ENCODE results near the gene KMO.
A peak's percentile ranks its signal among the peaks of the same experiment; 100 is the strongest.

Gene KMO

DNA sequence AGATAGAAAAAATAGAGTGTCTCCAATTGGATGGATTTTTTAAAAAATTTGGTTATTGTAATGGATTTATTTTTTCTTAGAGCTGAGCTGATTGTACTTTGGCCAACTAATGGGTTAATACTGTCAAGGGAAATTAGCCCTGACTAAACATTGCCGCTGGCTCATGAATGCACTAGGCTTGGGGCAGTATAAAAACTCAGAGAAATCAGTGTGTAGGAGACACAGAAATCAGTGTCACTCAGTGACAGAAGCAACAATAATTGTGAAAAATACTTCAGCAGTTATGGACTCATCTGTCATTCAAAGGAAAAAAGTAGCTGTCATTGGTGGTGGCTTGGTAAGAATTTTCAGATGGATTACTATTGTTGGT is at the start of gene KMO:
KMO (plus strand) TSS at position 217 of the 370 bp plus-strand sequence; CDS start at position 284, 67 bp downstream.
- peak; percentile 2 for DNase-seq

GRCh38 chr1:241482761-241483250 is 49.4 kb upstream of the KMO start:
- no peak for DNase-seq

GRCh38 chr1:241485145-241485544 is 47.0 kb upstream of the KMO start:
- no peak for DNase-seq

DNA sequence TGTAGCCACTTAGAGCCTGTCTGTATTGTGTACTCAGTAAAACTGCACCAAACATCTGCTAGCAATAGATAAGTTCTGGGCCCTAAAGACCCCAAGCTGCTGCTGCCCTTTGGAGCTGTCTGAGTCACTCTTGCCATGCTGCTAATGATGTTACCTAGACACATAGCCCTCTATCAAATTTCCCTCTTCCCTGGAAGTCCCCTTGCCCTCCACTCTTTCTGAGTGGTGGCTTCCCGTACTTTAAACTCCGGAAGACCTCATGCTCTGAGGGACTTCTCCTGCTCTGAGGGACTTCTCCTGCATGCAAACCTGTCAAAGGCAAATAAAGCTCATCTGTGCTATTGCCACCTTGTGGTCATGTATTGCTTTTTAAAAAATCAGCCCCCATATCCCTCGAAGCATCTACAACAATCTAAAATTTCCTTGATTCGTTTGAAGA is 46.6 kb upstream of the KMO start:
- DNase-seq = peak; percentile 53

DNA sequence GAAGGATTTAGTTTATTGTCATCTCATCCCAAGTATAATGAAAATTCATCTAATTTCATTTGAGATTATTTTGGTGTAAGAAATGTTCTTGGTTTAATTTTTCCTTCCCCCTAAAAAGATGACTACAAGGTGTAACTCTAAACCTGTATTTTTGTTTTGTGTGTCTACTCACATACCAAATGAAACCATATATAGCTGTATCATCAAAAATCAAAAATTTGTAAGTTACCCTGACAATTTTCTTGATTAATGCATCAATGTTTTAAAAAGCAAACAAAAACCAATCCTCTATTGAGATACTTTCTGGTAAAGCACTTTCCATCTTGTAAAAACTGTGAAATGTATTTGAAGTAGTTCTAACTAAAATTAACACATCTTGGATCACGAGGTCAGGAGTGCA is 43.4 kb upstream of the KMO start:
- DNase-seq = no peak

- no peak for DNase-seq
Measured at GRCh38 chr1:241495741-241496140, 36.4 kb upstream of the KMO start.

DNA sequence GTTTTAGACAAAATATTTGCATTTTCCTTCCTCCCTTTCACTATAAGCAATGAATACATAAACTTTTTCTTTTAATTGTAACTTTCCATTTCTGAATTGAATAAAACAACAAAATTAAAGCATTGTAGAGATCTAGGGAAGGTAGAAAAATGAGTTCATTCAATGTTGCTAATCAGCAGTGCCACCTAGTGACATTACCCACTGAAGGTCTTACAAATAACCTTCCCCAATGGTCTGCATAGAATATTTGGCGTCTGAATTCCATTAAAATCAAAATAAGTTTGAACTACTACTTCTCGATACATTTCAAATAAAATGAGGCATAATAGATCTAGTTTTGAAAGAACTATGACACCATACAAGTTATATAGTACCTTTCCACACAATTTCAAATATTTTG is 32.3 kb upstream of the KMO start:
- DNase-seq = peak; percentile 12

GRCh38 chr1:241503444-241503843 is 28.7 kb upstream of the KMO start:
- no peak for DNase-seq

DNA sequence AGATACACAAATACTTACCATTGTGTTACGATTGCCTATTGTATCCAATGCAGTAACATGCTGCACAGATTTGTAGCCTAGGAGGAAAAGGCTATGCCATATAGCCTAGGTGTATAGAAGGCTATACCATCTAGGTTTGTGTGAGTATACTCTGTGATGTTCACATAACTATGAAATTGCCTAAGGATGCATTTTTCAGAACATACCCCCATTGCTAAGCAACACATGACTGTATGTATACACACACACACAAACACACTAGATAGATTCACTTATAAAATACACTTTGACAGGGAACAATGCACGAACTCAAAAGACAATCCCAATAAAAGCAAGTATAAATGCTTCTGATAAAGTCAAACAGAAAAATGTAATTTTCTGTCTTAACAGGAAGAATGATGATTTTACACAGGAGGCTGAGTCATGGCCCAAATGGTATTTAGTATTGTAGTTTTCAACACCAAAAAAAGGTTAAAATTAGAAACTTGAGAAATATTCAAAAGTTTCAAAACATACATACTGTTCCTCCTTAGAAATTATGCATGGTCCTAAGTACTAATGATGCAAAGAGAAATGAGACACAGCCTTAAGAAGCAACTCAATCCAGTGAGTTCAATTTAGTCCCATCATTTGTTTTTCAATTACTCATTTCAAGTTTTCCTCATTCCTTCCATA is 24.9 kb upstream of the KMO start:
- DNase-seq = no peak

- no peak for DNase-seq
Measured at GRCh38 chr1:241513378-241513777, 18.8 kb upstream of the KMO start.

DNA sequence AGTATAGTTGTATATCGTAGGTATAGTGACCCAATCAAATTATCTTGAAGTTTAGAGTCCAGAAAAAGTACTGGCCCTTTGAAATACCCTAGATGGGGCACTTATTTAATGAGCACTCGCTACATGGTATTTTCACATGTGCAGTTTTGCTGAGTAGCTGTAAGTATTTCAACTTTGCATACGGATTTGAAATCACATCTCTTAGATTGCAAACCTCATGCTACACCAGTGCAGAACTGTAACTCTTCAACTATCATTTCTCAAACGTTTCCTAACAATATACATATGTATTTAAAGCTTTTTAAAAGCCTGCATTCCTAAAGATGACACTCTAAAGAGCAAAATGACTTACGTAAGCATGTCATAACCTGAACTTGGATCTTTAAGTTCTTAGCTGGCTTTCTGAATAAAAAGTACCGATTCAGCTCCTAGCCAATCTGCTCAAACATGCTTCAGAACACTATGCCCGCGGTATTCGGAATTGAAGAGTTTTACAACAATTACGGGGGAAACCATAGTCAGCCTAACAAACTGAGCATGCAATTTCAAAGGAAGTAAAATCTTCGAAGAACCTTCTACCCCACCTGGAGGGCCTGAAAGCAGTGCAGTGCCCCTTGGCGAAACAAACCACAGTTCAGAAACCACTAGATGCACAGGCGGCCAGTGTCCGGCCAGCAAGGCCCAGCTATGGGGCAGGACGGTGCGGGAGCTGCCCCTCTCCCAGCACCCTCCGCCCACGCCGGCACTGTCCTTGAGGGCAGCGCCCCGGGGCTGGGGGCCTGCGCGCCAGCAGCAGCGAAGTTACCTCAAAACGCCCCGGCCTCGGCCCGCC is 13.5 kb upstream of the KMO start:
- DNase-seq = peak; percentile 29

DNA sequence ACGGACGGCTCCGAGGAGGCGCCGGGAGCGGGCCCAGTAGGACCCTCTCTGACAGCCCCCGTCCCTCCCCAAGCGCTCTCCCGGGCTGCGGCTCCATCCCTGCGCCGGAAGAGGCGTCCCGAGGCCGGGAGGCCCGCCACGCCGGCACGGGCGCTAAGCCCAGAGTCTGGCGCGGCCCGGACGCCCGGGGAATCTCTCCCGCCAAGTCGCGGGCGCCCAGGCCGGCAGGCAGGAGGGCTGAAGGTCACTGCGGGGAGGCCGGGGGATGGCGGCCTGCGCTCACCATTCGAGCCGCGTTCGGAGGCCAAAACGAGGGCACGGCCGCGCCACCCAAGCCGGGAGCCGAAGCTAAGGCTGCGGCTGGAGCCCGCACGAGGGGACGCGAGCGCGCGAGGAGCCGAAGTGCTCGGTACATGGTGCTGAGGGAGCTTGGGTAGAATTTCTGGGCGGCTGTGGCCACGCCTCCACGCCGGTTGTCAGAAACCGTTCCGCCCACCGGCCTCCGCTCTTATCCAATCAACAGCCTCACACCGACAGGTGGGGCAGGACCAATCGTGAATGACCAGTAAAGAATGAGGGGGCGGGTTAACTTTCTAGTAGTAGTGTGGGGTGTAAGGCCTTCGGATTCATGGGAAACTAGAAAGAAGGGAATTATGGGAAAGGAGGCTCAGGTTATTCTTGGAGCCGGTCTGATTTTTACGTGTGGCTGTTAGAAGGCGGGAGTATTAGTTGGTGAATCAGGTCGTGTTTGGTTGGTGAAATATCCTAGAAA is 12.7 kb upstream of the KMO start, which contains the start of gene FH:
FH (minus strand) TSS at position 448 of the 772 bp plus-strand sequence; CDS start at position 415, 33 bp downstream.
- DNase-seq = peak; percentile 99

DNA sequence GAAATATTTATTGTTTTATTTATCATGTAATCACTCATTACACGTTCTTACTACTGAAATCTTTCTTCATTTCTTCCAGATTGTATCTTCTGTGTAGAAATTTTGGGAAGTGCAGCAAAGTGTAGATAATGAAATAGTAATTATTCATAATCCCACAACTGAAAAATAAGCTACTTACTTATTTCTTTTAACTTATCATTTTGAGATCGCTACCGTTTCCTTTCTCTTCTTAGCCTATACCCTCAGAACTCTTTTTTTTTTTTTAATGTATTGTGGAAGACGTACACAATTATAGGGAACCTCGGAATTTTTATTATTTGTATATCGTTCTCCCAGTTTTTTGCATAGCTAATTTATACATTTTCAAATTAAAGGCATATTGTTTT is 12.1 kb upstream of the KMO start:
- no peak for DNase-seq

DNA sequence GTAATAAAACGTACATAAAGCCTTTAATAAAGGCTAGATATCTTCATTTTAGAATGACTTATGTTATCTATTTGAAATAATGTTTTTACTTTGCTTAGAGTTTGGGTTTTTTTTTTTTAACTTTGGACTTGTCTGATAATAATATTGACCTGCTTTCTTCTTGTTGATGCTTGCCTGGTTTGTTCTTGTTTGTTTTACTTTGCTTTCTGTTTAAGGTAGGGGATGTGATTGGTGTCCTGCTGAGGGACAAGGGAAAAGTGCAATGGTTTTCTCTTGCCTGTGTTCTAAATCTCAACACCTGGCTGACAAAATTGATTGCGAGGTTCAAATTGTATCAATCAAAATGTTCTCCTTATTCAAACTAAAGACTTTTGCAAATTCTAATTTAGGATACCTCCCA is 10.5 kb upstream of the KMO start:
- no peak for DNase-seq

DNA sequence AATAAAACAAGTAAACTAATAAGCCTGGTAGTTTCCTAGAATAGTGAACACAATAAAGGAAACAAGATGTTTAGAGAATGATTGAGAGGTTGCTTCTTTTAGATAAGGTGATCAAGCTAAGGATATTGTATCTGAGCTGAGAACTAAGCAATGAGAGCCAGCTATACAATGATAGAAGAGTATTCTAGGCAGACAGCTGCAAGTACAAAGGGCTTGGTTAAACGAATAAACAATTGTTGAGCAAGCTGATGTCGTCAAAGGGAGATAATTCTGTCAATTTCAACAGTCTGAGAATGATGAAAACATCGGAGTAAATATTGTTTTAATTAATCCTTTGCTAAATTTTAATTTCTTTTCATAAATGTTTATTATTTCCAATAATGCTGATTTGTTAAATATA is 7.2 kb upstream of the KMO start:
- DNase-seq = peak; percentile 5

DNA sequence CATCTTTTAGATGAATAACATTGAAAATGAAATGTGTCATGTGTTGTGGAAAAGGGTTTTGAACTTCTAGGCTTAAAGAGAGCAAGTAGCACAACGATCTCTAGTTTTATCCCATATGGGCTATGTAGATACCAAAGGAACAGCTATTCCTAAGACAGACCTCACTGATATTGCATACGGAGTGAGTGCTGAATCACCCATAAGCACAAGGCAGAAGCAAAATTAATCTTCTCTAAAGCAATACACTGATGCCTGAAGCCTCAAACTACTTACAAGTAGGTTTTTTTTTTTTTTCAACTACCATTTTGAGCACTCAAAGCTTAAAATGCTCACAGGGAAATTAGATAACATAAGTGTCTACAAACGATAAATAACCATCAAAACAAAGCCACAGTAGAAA is 5.0 kb upstream of the KMO start:
- no peak for DNase-seq

GRCh38 chr1:241531195-241532161 is 700 bp upstream of the KMO start:
- peak; percentile 84 for DNase-seq

- DNase-seq = no peak
Measured at GRCh38 chr1:241532864-241533263, 686 bp downstream of the KMO start.

DNA sequence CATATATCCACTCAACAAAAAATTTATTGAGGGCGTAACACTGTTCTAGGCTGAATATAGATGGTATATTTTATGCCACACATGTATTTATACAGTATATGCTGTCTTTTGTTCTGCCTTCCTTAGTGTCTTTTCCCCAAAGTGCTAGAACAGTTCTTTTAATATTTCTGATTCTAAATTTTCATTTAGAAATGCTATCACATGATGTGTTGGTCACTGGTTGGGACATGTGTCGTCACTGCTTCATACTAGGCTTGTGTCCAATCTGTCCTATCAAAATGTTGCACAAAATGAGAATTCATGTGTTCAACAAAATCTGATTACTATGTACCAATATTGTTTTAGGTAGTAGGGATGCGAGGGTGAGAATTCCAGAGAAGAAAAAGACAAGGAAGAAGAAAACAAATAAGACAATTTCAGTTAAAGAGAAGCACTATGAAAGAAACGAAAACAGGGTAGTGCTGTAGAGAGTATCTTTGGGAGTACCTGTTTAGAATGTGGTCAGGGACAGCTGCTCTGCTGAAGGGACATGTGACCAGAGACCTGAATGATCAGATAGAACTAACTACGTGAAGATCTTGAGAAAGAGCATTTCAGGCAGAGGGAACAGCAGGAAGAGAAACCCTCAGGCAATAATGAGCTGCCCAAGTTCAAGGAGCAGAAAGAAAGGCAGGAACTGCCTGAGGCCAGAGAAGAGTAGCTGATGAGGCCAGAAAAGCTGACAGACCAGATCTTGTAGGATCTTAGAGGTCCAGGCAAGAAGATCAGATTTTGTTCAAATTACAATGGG is 1.3 kb downstream of the KMO start:
- DNase-seq = no peak

- DNase-seq = no peak
Measured at GRCh38 chr1:241536304-241536703, 4.1 kb downstream of the KMO start.

DNA sequence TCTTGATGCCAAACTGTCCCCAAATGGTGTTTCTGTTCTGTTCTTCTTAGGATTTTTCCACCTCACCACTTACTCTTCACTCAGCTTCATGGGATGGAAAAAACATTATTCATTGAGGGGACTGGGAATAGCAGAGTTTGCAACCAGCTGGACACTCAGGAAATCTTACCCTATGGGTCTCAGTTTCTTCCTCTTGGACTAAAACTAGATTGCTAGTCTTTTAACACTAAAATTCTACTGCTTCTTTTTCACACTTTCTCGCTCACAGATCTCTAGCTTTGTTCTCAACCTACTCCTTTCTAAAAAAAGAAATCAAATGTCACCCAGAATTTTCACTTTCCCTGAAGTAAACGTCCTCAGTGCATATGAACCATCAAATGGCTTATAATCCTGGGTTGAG is 4.8 kb downstream of the KMO start:
- DNase-seq = no peak

All from NCI-H345 (cell line).